ENCODE measurements around the gene RACGAP1.
"Not testable (repeated sequence)": the region's sequence is repeated elsewhere in the genome, so short reads cannot be mapped to it uniquely, and the experiment has no call there.

The RACGAP1 gene

GRCh38 chr12:50005175-50005574 lies 20.1 kb downstream of the RACGAP1 start:
- Histone ChIP-seq H3K9me3 (no peaks in the 10 kb centered on the region), H3K4me3 (ENCODE audit: low read depth in 1 of 2, low read length in 1 of 2) (no peak overlapping the region), H3K27ac (no peak overlapping the region), H3K36me3 (peaks cover 49% of the 10 kb centered on the region), H3K4me1 (ENCODE audit: control insufficient read depth in 1 of 2, insufficient read depth in 1 of 2, low read depth in 1 of 2, low read length in 1 of 2) (no peaks in the 10 kb centered on the region), H3K27me3 (no peaks in the 10 kb centered on the region)
- TF ChIP-seq, protein P1, sequence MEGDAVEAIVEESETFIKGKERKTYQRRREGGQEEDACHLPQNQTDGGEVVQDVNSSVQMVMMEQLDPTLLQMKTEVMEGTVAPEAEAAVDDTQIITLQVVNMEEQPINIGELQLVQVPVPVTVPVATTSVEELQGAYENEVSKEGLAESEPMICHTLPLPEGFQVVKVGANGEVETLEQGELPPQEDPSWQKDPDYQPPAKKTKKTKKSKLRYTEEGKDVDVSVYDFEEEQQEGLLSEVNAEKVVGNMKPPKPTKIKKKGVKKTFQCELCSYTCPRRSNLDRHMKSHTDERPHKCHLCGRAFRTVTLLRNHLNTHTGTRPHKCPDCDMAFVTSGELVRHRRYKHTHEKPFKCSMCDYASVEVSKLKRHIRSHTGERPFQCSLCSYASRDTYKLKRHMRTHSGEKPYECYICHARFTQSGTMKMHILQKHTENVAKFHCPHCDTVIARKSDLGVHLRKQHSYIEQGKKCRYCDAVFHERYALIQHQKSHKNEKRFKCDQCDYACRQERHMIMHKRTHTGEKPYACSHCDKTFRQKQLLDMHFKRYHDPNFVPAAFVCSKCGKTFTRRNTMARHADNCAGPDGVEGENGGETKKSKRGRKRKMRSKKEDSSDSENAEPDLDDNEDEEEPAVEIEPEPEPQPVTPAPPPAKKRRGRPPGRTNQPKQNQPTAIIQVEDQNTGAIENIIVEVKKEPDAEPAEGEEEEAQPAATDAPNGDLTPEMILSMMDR (IDR thresholded peaks at IDR 0.05) = no peak

DNA sequence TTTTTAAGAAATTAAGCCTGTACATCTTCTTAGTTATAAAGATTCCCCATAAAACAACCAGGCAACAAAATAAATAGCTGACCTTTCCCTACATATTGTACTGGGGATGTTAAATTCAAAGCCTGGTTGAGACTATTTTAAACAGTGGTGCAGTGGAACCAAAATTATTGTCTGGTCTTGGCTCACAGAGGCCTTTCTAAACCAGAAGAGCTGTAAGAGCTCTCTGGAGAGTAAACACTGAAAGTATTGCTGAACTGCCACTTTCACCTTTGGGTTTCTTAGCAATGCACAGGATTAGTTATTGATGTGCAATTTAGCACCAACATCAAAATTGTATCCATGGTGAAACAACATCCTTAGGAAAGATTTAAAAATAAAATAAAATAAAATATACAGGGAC lies 20.6 kb downstream of the RACGAP1 start:
- no peaks in the 10 kb centered on the region for H3K9me3 ChIP-seq
- H3K4me3 ChIP-seq (ENCODE audit: low read depth in 1 of 2, low read length in 1 of 2) = no peak overlapping the region
- H3K36me3 ChIP-seq = peaks cover 51% of the 10 kb centered on the region
- no peaks in the 10 kb centered on the region for H3K27me3 ChIP-seq
- TF ChIP-seq, protein P1 (IDR thresholded peaks at IDR 0.05) = no peak
- no peaks in the 10 kb centered on the region for H3K4me1 ChIP-seq (ENCODE audit: control insufficient read depth in 1 of 2, insufficient read depth in 1 of 2, low read depth in 1 of 2, low read length in 1 of 2)
- no peak overlapping the region for H3K27ac ChIP-seq

GRCh38 chr12:50003595-50003994 lies 21.7 kb downstream of the RACGAP1 start:
- H3K4me1 ChIP-seq (ENCODE audit: control insufficient read depth in 1 of 2, insufficient read depth in 1 of 2, low read depth in 1 of 2, low read length in 1 of 2) = no peaks in the 10 kb centered on the region
- no peaks in the 10 kb centered on the region for H3K9me3 ChIP-seq
- TF ChIP-seq, protein P1 (IDR thresholded peaks at IDR 0.05) = no peak
- no peak overlapping the region for H3K27ac ChIP-seq
- H3K36me3 ChIP-seq = peaks cover 61% of the 10 kb centered on the region
- H3K27me3 ChIP-seq = no peaks in the 10 kb centered on the region
- H3K4me3 ChIP-seq (ENCODE audit: low read depth in 1 of 2, low read length in 1 of 2) = no peak overlapping the region

GRCh38 chr12:49998453-49998852 lies 26.8 kb downstream of the RACGAP1 start:
- Histone ChIP-seq H3K27ac (no peak overlapping the region), H3K4me3 (ENCODE audit: low read depth in 1 of 2, low read length in 1 of 2) (no peak overlapping the region), H3K9me3 (no peaks in the 10 kb centered on the region), H3K27me3 (no peaks in the 10 kb centered on the region), H3K4me1 (ENCODE audit: control insufficient read depth in 1 of 2, insufficient read depth in 1 of 2, low read depth in 1 of 2, low read length in 1 of 2) (no peaks in the 10 kb centered on the region), H3K36me3 (peaks cover 63% of the 10 kb centered on the region)
- TF ChIP-seq, protein P1 (IDR thresholded peaks at IDR 0.05) = no peak

DNA sequence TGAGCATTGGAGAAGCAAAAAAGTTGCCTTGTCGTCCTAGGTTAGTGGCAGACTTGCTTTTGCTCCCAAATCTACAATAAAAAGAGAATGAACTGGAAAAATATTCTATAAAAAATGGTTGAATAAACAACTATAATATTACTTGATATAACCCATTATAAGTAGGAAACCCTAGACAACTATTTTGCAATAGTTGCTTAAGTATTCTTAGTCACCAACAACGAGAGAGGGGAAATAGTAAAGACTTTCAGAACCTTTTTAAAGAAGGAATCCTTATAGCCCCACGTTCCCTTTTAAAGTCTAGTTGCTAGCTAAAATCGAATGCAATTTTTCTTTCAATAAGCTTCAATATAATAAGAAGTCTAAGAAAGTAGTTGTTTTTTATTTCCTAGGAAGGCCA lies 35.0 kb downstream of the RACGAP1 start:
- H3K27me3 ChIP-seq = no peaks in the 10 kb centered on the region
- TF ChIP-seq, protein P1 (IDR thresholded peaks at IDR 0.05) = no peak
- H3K9me3 ChIP-seq = no peaks in the 10 kb centered on the region
- peak overlapping the region in 1 of 2 experiments; percentile 3 for H3K4me3 ChIP-seq (ENCODE audit: low read depth in 1 of 2, low read length in 1 of 2)
- peaks cover 41 to 51% of the 10 kb centered on the region in 2 experiments for H3K4me1 ChIP-seq (ENCODE audit: control insufficient read depth in 1 of 2, insufficient read depth in 1 of 2, low read depth in 1 of 2, low read length in 1 of 2)
- peak overlapping the region; percentile 76 for H3K27ac ChIP-seq
- H3K36me3 ChIP-seq = peaks cover 25% of the 10 kb centered on the region

- peaks cover 41 to 51% of the 10 kb centered on the region in 2 experiments for H3K4me1 ChIP-seq (ENCODE audit: control insufficient read depth in 1 of 2, insufficient read depth in 1 of 2, low read depth in 1 of 2, low read length in 1 of 2)
- H3K27ac ChIP-seq = peak overlapping the region; percentile 76
- not testable (repeated sequence) for H3K4me3 ChIP-seq (ENCODE audit: low read depth in 1 of 2, low read length in 1 of 2); H3K9me3 ChIP-seq; H3K27me3 ChIP-seq
- peaks cover 19% of the 10 kb centered on the region for H3K36me3 ChIP-seq
Observed at GRCh38 chr12:49989400-49989799, 35.9 kb downstream of the RACGAP1 start.

All from neutrophil (primary cell).